GM18508 (cell line): ENCODE data around the gene TBC1D2.

Experiments
- ATAC-seq: cut with Tn5 transposase; IDR thresholded peaks from one replicate; pipeline ENCODE4 v1.9.1; 2021; ENCODE audit warnings: moderate number of reproducible peaks; ENCODE audit not compliant: insufficient read depth, unreplicated experiment

The TBC1D2 gene

DNA sequence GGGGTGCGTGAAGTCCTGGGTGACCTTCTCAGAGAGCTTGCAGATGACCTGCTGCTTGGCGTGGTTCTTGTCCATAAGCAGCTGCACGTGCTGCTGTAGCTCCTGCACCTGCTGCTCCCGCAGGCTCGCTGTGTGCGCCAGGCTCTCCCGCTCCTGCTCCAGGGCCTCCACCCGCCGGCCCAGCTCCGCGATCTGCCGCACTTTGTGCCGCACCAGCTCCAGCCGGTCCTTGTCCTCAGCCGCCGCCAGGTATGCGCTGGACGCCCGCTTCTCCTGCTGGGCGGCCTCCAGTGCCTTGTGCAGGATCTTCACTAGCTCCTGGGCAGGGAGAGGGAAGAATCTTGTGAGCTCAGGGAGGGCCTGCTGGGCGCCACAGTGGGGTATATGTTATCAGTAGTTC is 34.5 kb downstream of the TBC1D2 start:
- no peak for ATAC-seq

DNA sequence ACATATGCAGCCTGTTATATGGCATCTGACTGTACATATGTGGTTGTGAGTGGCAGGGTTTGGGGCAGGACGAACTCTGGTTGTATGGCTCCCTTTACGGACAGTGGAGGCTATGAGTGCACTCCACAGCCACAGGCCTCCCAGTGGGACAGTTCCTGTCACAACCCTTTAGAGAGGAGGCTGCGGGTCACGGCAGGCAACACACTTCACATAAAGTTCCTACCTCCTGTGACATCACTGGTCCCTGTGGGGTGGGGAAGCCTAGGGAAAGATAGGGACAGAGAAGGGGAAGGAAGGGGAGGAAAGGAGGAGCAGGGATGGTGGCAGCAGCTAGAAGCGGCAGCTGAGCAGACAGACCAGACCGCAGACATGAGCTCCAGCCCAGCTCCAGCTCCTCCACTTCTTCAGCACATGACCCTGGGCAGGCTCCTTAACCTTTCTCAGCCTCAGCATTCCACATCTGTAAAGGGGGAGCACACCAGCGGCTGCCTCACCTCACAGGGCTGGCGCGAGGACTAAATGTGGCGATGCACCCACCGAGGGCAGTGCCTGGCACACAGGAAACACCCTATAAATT is 35.6 kb downstream of the TBC1D2 start:
- ATAC-seq = no peak

DNA sequence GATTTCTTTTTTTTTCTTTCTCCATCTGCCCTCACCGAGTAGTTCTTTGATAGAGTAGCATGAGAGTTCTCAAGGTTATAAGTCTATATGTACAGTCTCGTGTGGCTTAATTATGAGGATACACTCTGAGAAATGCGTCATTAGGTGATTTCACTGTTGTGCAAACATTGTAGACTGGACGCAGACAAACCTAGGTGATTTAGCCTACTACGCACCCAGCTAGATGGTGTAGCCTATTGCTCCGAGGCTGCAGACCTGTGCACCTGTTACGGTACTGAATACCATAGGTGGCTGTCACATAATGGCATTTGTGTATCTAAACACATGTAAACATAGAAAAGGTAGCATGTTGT is 36.1 kb downstream of the TBC1D2 start:
- ATAC-seq = no peak

DNA sequence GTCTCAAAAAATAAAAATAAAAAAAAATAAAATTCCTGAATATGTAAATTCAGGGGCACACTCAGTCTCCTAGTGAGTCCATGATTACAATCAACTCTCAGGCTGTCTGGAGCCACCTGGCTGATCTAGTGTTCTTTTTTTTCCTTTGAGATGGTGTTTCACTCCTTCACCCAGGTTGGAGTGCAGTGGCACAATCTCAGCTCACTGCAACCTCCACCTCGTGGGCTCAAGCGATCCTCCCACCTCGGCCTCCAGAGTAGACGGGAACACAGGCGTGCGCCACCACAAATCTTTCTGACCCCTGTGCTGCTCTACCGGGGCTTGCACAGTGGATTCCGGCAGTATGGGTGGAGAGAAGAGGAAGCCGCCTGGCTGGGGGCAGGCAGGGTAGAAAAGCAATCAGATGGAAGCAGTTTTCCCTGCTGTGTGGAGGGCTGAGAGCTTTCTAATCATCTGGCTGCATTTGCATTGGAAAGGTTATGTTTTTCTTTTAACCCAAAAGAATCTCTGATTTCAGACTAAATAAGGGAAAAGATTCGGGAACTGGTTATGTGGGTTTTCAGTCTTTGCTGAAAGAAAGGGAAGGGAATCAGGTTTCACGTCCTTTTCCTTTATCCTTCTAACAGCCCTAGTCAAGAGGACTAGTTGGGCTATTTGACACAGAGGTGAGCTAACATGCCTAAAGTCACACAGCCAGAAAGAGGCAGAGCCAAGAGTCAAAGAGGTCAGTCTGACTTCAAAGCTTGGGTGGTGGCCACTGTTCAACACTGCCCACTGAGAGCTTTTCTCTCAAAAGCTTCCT is 36.7 kb downstream of the TBC1D2 start:
- ATAC-seq = no peak

DNA sequence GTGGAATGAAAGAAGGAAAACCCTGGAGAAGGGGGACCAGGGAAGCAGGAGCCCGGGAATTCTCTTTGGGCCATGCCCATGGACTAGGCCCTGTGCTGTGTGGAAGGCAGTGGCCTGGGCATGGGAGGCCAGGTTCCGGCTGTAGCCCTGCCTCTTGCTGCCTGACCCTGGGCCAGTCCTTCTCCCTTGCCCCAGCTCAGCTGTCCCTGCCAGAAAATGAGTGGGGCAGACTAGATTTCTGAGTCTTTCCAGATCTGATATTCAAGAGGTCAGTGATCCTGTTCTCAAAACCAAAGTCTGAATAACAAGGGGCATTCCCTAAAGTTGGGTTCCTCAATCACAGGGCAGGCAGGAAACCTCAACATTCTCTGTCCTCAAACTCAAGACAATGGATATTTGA is 38.2 kb downstream of the TBC1D2 start:
- no peak for ATAC-seq

DNA sequence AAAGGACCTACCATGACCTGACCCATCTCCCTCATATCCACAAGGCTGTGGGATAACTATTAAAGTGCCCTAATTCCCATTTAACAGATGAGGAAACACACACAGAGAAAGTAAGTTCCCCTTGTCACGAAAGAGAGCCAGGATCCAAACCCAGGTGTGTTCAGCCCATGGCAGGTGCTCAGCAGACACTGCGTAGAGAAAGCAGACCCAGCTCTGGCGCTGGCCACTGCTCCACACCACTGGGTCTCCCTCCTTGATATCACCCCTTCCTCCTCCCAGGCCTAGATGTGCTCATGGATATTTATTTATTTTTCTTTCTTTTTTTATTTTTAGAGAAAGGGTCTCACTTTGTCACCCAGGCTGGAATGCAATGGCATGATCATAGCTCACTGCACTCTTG is 39.1 kb downstream of the TBC1D2 start:
- ATAC-seq = no peak

DNA sequence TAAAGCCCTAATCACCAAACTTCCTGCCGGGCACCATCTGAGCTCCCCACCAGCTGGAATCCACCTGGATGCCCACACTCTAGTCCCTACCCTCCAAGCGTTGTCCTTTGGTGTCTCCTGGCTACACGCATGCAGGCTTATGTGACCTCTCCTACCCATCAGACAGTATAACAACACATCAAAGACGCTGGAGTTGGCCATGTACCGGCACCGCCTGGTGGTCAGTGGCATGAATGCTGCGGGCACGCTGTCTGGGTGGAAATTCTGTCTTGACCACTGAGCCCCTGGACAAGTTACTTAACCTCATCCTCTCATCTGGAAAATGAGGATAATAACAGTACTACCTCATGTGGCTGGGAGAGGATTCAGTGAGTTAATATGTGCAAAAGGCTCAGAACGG is 39.6 kb downstream of the TBC1D2 start:
- ATAC-seq = no peak

DNA sequence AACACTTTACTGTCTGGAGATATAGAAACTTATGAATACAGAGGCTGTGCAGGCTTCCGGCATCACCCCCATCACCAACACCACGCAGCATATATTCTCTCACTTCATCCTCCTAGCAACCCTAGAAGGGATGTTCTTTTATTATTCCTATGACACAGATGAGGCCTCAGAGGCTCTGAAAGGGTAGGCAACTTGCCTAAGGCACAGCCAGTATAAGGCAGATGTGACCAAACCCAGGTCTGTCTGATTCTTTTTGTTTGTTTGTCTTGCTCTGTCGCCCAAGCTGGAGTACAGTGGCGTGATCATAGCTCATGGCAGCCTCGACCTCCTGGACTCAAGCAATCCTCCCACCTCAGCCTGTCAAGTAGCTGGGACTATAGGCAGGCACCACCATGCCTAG is 40.2 kb downstream of the TBC1D2 start:
- ATAC-seq = no peak

DNA sequence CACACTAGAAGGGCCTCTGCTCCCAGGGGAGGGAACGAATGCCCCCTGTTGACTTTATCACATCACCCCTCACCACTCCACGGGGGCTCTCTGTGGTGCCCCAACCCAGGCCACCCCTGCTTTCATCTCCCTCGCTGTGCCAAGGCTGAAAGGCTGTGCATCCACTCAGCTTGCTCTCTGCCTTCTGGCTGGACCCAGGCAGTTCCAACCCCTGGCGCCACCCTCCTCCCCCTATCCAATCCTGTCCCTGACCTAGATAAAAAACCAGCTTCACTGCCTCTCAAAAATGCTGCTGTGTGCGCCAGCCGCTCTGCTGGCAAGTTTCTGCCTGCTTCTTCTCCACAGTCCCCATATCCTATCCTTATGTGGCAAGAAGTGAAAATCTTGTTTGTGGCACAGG is 40.6 kb downstream of the TBC1D2 start:
- no peak for ATAC-seq

DNA sequence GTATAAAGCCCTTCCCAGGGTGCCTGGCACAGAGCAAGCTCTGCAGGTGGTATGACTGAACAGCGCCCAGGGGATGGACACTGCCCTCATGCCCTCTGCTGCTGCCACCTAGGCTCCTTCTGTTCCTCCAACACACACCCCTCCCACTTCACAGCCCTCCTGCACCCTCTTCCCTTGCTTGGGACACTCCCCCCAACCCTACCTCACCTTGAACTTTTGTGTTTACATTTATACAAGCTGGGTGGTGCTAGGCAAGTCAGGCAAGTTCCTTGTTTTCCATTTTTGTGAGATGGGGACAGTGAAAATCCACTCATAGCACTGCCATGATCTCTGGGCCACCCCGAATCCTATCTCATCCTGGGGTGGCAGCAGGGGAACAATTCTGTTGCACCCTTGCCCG is 44.2 kb downstream of the TBC1D2 start:
- ATAC-seq = no peak

DNA sequence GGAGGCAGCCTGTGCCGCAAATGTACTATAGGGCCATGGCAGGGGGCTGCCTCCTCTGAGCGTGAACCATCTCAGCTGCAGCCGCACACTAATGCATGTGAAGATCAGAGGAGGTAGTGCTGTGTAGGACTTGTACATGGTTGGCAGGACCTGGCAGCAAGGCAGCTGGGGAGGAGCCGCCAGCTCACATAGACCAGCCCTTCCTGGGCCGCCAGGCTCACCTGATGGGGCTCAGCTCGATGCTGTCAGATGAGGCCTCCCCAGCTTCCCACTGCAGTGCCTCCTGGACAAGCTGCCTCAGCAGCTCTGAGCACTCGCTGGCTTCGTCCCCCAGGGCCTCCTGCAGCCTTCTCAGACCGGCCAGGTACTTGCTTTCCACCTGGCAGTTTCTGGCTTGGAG is 45.0 kb downstream of the TBC1D2 start:
- no peak for ATAC-seq

DNA sequence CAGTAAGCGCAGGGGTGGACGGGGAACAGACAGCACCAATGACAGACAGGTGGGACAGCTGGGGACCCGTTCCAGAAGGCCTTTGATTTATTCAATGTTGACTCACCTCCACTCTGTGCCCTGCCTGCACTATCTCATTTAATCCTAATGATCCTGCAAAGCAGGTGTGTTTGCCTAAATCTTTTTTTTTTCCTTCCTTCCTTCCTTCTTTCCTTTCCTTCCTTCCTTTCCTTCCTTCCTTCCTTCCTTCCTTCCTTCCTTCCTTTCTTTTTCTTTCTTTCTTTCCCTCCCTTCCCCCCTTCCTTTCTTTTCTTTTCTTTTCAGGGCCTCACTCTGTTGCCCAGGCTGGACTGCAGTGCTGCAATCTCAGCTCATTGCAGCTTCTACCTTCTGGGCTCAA is 45.9 kb downstream of the TBC1D2 start:
- ATAC-seq = no peak

DNA sequence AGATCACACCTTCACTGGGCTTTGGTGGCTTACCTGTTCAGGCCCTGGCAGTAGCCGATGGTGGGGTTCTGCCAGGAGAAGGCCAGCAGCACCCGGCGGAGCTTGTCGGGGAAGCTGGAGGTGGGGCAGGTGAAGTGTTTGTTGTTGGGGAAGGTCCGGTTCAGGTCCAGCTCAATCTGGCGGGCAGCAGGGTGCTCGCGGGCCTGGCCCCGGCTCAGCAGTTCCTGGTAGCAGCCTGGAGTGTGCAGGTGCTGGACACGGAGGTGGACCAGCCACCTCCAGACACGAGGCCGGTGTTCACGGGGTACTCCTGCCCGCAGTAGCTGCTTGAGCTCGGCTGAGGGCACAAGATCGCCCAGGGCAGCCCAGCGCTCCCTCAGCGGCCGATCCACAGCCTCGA is 46.8 kb downstream of the TBC1D2 start:
- no peak for ATAC-seq

DNA sequence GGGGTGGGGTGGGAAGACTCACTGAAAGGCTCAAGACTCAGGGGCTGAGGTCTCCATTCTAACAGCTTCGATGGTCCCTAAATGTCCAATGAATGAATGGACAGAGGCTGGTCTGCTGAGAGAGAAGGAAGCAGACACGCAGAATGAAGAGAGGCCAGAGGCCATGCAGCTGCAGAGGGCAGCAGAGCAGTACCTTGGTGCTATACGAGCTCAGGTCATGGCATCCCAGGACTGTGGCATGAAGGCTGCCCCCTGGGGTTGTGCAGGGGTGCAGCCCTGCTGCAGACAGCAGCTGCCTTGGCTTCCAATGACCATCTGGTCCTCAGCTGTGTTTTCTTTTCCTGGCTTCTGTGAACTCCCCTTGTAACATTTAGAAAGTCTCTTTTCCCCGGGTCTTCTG is 47.8 kb downstream of the TBC1D2 start:
- ATAC-seq = no peak

DNA sequence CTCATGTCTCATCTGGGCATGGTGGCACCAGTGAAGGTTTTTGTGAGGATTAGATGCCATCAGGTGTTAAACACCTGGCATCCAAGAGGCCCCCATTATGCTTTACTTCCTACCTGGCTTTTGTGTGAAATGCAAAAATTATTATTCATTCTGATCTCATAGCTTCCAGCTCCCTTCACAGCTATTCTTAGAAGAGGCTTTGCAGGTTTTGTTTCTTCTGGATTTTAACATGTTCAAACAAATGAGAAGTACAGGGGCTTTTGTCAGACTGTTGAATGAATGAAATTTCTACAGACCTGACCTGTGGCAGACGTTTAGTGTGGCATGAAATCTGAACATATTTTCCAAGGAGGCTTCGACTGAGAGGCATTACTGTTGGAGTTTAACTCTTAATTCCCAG is 48.7 kb downstream of the TBC1D2 start:
- no peak for ATAC-seq

DNA sequence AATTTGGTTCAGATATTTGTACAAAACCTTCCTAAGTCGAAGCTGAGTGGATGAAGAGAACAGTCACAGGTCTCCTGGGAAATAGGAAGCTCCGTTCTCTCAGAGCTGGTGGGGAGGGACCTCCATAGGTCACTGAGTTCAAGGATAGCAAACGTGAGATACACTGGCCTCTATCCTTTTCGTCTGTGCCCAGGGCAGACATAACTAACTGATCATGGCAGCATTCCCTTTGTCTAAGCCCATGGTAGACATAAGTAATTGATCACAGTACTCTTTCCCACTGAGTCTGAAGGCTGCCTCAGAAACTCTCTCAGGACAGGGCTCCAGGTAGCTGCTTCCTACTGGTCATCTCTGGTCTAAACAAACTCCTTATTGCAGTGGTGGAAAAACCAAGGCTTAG is 50.8 kb downstream of the TBC1D2 start:
- no peak for ATAC-seq

DNA sequence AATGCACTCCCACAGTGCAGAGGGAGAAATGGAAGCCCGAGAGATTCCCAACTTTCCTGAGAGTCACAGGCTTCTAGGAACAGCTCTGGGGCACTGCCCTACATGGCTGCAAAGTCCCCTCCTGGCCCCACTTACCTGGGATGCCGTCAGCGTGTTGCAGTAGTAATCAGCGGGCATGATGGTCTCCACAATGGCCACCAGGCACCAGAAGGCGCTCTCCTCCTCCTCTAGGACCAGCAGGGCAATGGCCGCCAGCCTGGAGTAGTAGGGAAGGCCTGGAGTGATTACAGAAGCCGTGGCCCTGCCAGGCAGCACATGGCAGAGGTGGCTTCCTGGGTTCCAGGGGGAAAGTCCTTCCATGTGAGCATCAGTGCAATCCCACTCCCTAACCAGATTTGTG is 52.3 kb downstream of the TBC1D2 start:
- ATAC-seq = no peak

DNA sequence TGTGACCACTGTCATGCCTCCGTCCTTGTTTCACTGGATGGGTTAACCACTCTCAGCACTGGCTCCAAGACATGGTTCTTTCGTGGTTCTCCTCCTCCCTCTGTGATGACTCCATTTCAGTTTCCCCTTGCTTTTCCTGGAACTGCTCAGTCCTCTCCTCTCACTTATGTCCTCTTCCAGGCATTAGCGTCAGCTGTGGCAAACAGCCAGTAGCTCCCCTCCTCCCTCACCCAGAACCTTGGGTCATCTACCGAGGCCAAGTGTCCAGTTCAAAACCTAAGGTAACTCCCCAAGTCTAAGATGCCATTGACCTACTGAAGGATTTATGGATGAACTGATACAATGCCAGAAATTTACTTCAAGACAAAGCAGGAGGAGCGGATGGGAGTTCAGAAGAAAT is 53.2 kb downstream of the TBC1D2 start:
- no peak for ATAC-seq

DNA sequence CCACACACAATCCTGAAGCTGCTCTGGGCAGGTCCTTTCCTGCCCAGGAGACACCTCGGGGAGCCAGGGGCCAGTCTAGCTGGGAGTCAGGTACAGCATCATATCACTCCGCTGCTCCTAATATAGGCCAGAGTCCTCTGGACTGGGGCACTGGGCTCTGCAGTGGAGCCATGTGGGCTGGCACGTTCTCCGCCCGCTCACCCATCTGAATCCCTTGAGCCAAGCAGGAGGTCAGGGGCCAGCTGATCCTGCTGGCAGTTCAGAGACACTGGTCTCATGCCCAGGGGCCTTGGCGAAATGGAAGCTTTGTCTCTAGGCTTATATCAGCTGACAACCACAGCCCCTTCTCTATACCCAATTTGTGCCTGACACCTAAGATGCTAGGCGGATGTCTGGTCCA is 53.7 kb downstream of the TBC1D2 start:
- no peak for ATAC-seq

DNA sequence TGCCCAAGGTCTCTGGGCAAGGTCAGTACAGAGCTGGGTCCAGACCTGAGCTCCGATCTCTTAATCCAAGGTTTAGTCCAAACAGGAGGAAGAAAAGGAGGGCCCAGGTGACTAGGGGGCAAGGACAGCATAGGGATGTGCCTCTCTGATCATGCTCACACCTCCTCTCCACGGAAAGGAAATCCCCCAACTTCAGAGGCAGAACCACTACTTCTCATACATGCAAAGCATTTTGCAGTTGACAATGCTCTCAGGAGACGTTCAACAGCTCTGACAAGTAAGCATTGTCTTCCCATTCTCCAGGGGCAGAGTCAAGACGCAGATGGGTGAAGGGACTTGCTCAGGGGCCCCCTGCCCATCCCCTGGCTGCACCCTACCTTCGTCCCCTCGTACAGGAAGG is 54.3 kb downstream of the TBC1D2 start:
- ATAC-seq = no peak

DNA sequence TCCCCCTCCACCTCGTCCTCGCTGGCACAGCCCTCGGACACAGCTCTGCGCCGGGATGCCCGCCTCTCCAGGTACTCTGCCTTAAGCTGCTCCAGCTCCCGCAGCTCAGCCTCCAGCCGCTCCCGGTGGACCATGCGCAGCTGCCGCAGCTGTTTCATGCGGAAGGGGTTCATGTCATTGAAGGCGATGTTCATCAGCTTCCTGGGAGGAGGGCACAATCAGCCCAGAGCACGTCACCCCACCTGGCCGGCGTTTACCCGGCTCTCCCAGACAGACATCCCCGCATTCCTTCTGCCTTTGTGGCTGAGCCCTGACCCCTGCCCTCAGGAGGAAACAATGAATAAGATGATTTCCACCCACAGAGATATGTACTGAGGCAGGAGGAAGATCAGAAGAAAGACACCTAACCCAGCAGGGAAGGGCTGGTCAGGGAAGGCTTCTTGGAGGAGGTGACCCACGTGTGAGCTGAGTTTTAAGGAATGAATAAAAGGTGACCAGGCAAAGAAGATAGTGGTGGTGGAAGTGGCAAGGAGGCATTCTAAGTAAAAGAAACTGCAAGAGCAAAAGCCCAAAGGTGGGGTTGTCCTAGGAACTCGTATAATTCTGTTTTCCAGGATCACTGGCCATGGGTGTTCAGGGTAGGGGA is 55.9 kb downstream of the TBC1D2 start:
- no peak for ATAC-seq

DNA sequence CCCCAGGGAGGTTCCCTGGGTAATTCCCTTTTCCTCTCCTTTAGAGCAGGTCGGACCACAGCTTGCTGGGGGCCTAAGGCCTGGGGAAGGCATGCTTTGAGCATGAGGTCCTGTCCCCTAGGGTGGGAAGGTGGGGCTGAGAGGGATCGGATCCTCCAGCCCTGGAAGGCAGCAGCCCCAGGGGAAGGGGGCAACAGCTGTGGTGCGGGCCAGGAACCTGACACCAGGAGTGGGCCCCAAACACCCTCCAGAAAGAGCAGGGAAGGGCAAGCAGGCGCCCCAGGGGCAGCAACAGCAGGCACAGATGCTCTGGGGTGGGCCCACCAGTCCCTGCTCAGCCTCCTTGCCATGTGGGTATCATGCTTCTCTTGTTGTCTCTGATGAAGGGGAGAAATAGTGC is 59.8 kb downstream of the TBC1D2 start:
- ATAC-seq = no peak
